Stimulated activated naive CD8-positive, alpha-beta T cell treated with anti-CD3 and anti-CD28 coated beads, Interleukin-15, amount 100 ng/mL, for 72 hours (primary cell): Measurements from ENCODE around the gene CAPN10.

Experiments
- ATAC-seq: fragments of 150-1000 bp; cut with Tn5 transposase; 2 replicates; pipeline ENCODE4 v1.10.0; 2021; ENCODE audit warnings: mild to moderate bottlenecking, moderate library complexity
- DNase-seq, 2 donors: peaks; one replicate each; pipeline ENCODE4 v3.0.0; 2021 to 2022
- H3K27ac Mint-ChIP-seq, 2 donors: one replicate each; pipeline ENCODE4 v1.8.0; 2022; ENCODE audit warnings: mild to moderate bottlenecking in 2 of 2, mixed read lengths in 2 of 2, moderate library complexity in 2 of 2
- H3K27me3 Mint-ChIP-seq: one replicate; pipeline ENCODE4 v1.8.0; 2022; ENCODE audit warnings: mixed read lengths
- H3K4me1 Mint-ChIP-seq: one replicate; pipeline ENCODE4 v1.8.0; 2022; ENCODE audit warnings: mild to moderate bottlenecking, mixed read lengths
- H3K4me3 Mint-ChIP-seq, 2 donors: one replicate each; pipeline ENCODE4 v1.8.0; 2022; ENCODE audit warnings: mild to moderate bottlenecking in 2 of 2, mixed read lengths in 2 of 2, moderate library complexity in 1 of 2
- H3K9me3 Mint-ChIP-seq, 2 donors: one replicate each; pipeline ENCODE4 v1.8.0; 2022; ENCODE audit warnings: mixed read lengths in 2 of 2

The CAPN10 gene

DNA sequence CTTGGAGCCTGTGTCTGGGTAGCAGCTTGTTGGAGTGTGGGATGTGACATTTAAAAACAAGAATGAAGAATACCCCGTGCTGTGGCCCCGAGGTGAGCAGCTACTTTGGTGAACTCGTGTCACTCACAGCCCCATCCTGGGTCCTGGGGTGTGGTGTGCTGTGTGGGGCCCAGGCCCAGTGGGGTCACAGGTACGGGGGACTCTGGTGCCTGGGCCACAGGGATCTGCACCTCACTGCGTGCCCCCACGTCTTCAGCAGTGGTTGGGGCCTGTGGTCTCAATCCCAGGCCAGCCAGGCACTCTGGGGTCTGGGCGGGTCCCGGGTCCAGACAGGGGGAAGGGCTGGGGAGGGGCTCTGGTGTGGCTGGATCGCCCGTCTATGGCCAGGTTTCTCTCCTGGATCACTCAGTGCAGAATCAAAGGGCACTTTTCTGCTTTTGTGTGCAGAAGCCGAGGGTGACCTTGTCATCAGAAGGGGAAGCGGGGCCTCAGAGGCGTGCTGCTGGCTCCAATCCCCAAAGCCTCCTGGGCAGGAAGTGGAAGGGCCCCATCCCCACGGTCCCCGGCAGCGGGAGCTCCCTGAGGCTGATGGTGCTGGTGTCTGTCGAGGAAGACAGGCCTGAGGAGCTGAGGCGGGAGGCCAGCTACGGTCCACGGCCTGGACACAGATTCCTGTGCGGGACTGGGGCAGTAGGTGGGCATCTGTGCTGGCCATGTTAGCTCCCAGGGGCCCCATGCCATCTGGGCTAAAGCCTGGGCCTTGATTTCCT lies 40.2 kb downstream of the CAPN10 start:
- peak; percentile 11 for ATAC-seq
- Mint-ChIP-seq H3K4me1 (peaks cover 66% of the 10 kb centered on the region), H3K27ac (peak overlapping the region; percentile 88 to 94), H3K4me3 (peak overlapping the region; percentile 88 to 89), H3K27me3 (no peaks in the 10 kb centered on the region), H3K9me3 (peaks cover 0 to 2% of the 10 kb centered on the region in 2 donors)
- DNase-seq: peak; percentile 33 to 64

DNA sequence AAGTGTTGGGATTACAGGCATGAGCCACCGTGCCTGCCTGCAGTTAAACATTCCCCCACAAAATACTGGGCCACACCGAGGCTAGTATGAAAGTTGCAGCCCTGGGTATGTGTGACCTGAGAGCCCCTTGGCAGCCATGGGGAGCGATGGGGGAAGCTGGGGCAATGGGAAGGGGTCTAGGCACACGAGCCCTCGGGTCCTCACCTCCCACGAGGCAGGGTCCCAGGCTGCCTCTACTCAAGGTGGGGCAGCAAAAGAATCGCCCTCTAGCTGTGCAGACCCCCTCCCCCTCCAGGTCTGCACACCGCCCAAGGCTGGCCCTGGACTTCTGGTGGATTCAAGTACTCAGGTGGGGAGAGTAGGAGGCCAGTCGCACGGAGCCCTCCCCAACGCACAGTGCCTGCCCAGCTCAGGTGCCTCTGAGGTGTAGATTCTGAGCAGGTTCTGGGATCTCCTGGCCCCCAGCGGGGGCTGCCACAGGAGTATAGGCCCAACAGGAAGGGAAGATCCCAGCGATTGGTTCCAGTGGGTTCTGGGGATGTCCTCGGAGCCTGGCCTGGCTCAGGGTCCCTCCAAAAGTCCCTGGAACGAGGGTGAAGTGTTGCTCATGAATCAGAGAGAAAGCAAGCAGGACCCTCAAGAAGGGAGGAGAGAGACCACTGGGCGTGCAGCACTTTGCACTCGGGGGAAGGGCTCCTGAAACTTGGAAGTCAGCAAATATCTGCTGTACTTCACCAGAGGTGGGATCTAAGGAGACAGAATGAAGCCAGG lies 41.4 kb downstream of the CAPN10 start:
- Mint-ChIP-seq H3K4me1 (peaks cover 54% of the 10 kb centered on the region), H3K9me3 (peaks cover 5 to 14% of the 10 kb centered on the region in 2 donors), H3K4me3 (no peak overlapping the region), H3K27me3 (no peaks in the 10 kb centered on the region), H3K27ac (peak overlapping the region; percentile 46 to 63)
- ATAC-seq (no peak), DNase-seq (no peak)

DNA sequence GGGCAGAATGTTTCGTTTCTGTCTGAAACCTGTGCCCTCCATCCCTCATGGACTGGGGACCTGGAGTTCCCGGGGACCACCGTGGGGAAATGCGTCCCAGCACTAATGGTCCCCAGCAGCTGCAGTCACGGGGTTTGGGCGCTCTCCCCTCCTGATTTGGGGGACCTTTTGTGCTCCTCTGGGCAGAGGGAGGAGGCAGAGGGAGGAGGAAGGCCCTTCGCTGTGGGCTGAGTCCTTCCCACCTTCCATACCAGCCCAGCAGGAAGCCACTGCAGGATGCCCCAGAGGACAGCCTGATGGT lies 41.9 kb downstream of the CAPN10 start:
- DNase-seq (no peak), ATAC-seq (no peak)
- peaks cover 10 to 20% of the 10 kb centered on the region in 2 donors for H3K9me3 Mint-ChIP-seq
- H3K27ac Mint-ChIP-seq: no peak overlapping the region
- no peak overlapping the region for H3K4me3 Mint-ChIP-seq
- peaks cover 49% of the 10 kb centered on the region for H3K4me1 Mint-ChIP-seq
- H3K27me3 Mint-ChIP-seq: no peaks in the 10 kb centered on the region

DNA sequence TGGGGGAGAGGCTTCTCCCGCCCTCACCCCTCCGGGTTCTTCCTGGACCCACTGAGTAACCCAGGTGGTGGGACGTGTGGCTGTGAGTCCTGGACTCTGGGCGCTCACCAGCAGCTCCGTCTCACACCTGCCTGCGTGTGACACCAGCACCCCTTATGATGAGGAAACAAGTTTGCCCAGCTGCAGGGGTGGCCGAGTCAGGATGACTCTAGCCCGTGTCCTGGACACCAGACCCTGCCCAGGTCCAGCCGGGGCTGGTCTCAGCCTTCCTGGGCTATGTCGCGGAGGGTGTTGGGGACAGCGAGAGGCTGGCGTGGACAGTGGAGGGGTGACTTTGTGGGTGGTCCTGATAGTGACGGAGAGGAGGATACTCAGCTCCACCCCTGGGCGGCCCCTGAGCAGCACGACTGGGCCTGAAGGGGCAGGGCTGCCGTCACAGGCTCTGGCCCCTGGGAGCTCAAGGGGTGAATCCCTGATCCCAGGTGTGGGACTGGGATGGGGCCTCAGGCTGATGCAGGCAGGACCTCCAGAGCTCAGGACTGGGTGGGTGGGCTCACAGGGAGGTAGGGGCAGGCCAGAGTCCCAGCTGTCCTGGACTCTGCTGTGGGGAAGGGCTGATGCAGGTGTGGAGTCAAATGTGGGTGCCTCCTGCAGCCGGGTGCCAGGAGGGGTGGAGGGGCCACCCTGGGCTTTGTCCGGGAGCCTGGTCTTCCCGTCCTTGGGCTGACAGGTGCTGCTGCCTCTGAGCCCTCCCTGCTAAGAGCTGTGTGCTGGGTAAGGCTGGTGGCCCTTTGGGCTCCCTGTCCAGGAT lies 42.5 kb downstream of the CAPN10 start:
- H3K4me3 Mint-ChIP-seq: no peak overlapping the region
- peaks cover 13 to 25% of the 10 kb centered on the region in 2 donors for H3K9me3 Mint-ChIP-seq
- DNase-seq: no peak
- peaks cover 43% of the 10 kb centered on the region for H3K4me1 Mint-ChIP-seq
- no peaks in the 10 kb centered on the region for H3K27me3 Mint-ChIP-seq
- H3K27ac Mint-ChIP-seq: no peak overlapping the region
- ATAC-seq: no peak

DNA sequence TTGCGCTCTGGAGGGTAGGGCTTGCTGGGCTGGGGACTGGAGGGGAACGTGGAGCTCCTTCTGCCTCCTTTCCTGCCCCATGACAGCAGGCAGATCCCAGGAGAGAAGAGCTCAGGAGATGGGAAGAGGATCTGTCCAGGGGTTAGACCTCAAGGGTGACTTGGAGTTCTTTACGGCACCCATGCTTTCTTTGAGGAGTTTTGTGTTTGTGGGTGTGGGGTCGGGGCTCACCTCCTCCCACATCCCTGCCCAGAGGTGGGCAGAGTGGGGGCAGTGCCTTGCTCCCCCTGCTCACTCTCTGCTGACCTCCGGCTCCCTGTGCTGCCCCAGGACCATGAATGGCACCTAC lies 43.1 kb downstream of the CAPN10 start:
- Mint-ChIP-seq H3K27ac (peak overlapping the region in 1 of 2 donors; percentile 74), H3K9me3 (peaks cover 13 to 31% of the 10 kb centered on the region in 2 donors), H3K4me1 (peaks cover 37% of the 10 kb centered on the region), H3K4me3 (no peak overlapping the region), H3K27me3 (no peaks in the 10 kb centered on the region)
- DNase-seq (no peak), ATAC-seq (no peak)

DNA sequence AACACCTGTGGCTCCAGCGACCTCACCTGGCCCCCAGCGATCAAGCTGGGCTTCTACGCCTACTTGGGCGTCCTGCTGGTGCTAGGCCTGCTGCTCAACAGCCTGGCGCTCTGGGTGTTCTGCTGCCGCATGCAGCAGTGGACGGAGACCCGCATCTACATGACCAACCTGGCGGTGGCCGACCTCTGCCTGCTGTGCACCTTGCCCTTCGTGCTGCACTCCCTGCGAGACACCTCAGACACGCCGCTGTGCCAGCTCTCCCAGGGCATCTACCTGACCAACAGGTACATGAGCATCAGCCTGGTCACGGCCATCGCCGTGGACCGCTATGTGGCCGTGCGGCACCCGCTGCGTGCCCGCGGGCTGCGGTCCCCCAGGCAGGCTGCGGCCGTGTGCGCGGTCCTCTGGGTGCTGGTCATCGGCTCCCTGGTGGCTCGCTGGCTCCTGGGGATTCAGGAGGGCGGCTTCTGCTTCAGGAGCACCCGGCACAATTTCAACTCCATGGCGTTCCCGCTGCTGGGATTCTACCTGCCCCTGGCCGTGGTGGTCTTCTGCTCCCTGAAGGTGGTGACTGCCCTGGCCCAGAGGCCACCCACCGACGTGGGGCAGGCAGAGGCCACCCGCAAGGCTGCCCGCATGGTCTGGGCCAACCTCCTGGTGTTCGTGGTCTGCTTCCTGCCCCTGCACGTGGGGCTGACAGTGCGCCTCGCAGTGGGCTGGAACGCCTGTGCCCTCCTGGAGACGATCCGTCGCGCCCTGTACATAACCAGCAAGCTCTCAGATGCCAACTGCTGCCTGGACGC lies 43.6 kb downstream of the CAPN10 start:
- DNase-seq (peak in 1 of 2 donors; percentile 9), ATAC-seq (no peak)
- H3K9me3 Mint-ChIP-seq: peaks cover 13 to 37% of the 10 kb centered on the region in 2 donors
- no peaks in the 10 kb centered on the region for H3K27me3 Mint-ChIP-seq
- peaks cover 31% of the 10 kb centered on the region for H3K4me1 Mint-ChIP-seq
- no peak overlapping the region for H3K27ac Mint-ChIP-seq
- H3K4me3 Mint-ChIP-seq: no peak overlapping the region

DNA sequence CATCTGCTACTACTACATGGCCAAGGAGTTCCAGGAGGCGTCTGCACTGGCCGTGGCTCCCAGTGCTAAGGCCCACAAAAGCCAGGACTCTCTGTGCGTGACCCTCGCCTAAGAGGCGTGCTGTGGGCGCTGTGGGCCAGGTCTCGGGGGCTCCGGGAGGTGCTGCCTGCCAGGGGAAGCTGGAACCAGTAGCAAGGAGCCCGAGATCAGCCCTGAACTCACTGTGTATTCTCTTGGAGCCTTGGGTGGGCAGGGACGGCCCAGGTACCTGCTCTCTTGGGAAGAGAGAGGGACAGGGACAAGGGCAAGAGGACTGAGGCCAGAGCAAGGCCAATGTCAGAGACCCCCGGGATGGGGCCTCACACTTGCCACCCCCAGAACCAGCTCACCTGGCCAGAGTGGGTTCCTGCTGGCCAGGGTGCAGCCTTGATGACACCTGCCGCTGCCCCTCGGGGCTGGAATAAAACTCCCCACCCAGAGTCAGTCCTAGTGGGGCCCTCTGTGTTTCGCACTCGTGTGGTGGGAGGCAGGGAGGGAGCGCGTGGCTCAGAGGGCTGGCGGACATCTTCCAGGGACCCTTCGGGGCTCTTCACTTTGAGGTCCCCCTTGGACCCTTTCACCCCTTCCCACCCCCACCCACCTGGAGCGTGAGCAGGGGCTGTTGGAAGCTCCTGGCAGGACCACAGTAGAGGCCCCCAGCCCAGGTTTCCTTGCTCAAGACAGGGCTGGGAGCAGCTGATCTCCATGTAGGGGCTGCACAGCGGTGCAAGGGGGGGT lies 44.4 kb downstream of the CAPN10 start:
- Mint-ChIP-seq H3K27ac (no peak overlapping the region), H3K9me3 (peaks cover 13 to 40% of the 10 kb centered on the region in 2 donors), H3K27me3 (no peaks in the 10 kb centered on the region), H3K4me1 (peaks cover 25% of the 10 kb centered on the region), H3K4me3 (no peak overlapping the region)
- peak in 1 of 2 donors; percentile 8 for DNase-seq
- ATAC-seq: no peak

DNA sequence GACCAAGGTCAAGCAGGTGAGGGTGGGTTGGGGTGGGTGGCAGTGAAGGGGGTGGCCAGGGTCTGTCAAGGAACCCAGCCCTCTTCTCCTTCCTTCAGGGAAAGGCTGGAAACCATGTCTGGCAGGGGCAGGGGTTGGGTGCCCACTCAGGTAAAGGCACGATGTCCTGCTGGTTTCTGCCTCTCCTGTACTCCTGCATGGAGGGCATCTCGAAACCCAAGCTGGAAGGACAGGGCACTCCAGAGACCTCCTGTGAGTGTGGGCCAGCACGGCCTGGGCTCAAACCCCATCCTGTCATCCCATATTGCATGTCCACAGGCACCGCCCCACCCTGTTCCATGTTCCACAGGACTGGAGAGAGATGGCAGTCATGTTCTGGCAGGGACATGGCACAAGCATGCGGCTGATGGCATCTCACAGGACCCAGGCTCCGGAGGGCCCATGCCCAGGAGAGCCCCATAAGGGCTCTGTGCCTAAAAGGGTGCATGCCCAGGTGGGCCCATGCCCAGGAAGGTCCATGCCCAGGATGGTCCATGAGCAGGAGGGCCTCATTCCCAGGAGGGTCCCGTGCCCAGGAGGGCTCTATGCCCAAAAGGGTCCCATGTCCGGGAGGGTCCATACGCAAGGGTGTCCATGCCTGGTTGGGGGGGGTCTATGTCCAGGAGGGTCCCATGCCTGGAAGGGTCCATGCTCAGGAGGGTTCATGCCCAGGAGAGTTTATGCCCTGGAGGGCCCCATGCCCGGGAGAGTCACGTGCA lies 45.2 kb downstream of the CAPN10 start:
- Mint-ChIP-seq H3K27ac (no peak overlapping the region), H3K4me1 (peaks cover 18% of the 10 kb centered on the region), H3K27me3 (no peaks in the 10 kb centered on the region), H3K9me3 (peaks cover 13 to 40% of the 10 kb centered on the region in 2 donors), H3K4me3 (no peak overlapping the region)
- no peak for ATAC-seq
- DNase-seq: peak in 1 of 2 donors; percentile 8

DNA sequence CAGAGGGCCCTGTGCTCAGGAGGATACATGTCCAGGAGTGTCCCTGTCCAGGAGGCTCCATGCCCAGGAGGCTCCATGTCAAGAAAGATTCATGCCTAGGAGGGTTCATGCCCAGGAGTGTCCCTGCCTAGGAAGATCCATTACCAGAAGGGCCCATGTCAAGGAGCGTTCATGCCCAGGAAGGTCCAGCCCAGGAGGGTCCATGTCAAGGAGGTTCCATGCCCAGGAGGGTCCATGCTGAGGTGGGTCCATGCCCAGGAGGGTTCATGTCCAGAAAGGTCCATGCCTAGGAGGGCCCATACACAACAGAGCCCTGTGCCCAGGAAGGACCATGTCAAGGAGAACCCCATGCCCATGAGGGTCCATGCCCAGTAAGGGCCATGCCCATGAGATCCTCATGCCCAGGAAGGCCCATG lies 45.8 kb downstream of the CAPN10 start:
- peak in 1 of 2 donors; percentile 9 for DNase-seq
- ATAC-seq: no peak
- Mint-ChIP-seq H3K4me3 (no peak overlapping the region), H3K27ac (no peak overlapping the region), H3K4me1 (peaks cover 13% of the 10 kb centered on the region), H3K9me3 (peaks cover 13 to 40% of the 10 kb centered on the region in 2 donors), H3K27me3 (no peaks in the 10 kb centered on the region)

DNA sequence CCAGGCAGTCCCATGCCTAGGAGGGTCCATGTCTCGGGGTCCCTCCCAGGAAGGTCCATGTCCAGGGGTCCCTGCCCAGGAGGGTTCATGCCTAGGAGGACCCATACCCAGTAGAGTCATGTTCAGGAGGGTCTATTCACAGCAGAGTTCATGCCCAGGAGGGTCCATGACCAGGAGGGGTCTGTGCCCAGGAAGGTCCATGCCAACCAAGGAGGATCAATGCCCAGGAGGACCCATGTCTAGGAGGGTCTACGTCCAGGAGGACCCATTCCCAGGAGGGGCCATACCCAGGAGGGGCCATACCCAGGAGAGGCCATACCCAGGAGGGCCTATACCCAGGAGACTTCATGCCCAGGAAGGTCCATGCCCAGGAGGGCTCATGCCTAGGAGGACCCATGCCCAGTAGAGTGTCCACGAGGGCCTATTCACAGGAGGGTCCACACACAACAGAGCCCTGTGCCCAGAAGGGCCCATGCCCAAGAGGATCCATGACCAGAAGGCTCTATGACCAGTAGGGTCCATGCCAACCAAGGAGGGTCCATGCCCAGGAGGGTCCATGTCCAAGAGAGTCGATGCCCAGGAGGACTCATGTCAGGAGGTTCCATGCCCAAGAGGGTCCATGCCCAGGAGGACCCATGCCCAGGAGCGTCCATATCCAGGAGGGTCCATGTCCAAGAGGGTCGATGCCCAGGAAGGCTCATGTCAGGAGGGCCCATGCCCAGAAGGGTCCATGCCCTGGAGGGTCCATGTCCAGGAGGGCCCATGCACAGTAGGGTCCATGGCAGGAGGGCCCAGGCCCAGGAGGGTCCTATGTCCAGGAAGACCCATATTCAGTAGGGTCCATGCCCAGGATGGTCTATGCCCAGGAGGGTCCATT lies 48.8 kb downstream of the CAPN10 start:
- no peaks in the 10 kb centered on the region for H3K4me1 Mint-ChIP-seq
- H3K27ac Mint-ChIP-seq: no peak overlapping the region
- no peaks in the 10 kb centered on the region for H3K27me3 Mint-ChIP-seq
- no peak overlapping the region for H3K4me3 Mint-ChIP-seq
- no peak for DNase-seq
- H3K9me3 Mint-ChIP-seq: peaks cover 13 to 40% of the 10 kb centered on the region in 2 donors
- ATAC-seq: peak; percentile 31

DNA sequence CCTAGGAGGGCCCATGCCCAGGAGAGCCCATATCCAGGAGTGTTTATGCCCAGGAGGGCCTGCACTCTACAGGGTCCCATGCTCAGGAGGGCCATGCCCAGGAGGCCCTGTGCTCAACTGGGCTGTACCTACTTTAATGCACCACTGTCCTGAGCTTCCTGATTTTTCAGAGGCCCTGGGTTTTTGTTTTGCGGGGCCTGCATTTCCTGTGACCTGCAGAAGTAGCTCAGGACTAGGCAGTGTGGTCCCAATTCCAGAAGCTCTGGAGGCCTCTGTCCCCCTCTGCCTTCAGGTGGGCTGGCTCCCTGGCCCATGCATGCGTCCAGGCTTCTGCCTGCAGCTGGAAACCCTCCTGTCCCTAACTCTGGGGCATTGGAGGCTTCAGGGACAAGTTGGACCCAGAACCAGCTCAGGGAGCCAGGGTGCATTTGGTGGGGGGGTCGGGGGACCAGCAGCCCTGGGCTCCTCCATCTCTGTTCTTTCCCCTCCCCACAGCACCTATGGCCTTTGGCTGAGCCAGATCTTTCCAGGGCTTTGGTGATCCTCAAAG lies 49.5 kb downstream of the CAPN10 start:
- ATAC-seq (peak; percentile 26), DNase-seq (no peak)
- Mint-ChIP-seq H3K4me3 (no peak overlapping the region), H3K27ac (no peak overlapping the region), H3K4me1 (peaks cover 4% of the 10 kb centered on the region), H3K9me3 (peaks cover 13 to 40% of the 10 kb centered on the region in 2 donors), H3K27me3 (no peaks in the 10 kb centered on the region)

DNA sequence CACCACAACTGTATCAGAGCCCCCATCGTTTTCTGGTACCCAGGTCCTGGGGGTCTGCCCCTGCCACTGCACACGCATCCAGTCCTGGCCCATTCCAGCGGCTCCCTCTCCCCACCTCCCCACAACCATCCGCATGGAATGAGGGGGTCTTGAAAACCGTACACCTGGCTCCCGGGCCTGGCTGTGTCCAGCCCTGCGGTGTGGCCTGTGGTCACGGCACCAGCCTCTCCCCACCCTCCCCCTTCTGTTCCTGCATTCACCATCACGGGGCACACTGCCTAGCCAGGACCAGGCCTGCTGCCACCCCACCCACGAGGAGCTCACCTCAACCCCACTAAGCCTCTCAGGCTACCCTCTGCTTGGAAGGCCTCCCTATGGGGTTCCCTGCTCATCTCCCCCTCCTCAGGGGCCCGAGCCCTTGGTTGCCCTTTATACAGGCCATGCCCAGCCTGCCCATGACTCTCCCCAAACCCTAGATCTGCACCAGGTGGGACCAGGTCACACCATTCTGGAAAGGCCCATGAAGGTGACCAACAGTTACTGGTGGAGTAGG lies 50.1 kb downstream of the CAPN10 start:
- H3K4me1 Mint-ChIP-seq: peaks cover 5% of the 10 kb centered on the region
- DNase-seq (no peak), ATAC-seq (peak; percentile 6)
- H3K4me3 Mint-ChIP-seq: no peak overlapping the region
- H3K9me3 Mint-ChIP-seq: peaks cover 13 to 38% of the 10 kb centered on the region in 2 donors
- H3K27me3 Mint-ChIP-seq: no peaks in the 10 kb centered on the region
- no peak overlapping the region for H3K27ac Mint-ChIP-seq
